WTC11 (cell line): ENCODE results near the gene NLGN1.

Experiments
- ARID4B ChIP-seq: sonication (generic); formaldehyde crosslinking; IDR thresholded peaks from 2 replicates; pipeline ENCODE4 v1.8.0; 2023; ENCODE audit warnings: missing genetic modification reagents, mild to moderate bottlenecking, borderline replicate concordance
- CBFB ChIP-seq: sonication (generic); formaldehyde crosslinking; IDR thresholded peaks from 2 replicates; pipeline ENCODE4 v1.8.1; 2022; ENCODE audit warnings: mild to moderate bottlenecking, low read depth, missing genetic modification reagents
- CTCF ChIP-seq: fragments of 200-600 bp; IDR thresholded peaks from 2 replicates; pipeline ENCODE4 v1.8.0; 2022; ENCODE audit warnings: antibody characterized with exemption
- FOXP1 ChIP-seq: sonication (generic); formaldehyde crosslinking; IDR thresholded peaks from 2 replicates; pipeline ENCODE4 v1.8.0; 2022; ENCODE audit warnings: missing genetic modification reagents, mild to moderate bottlenecking, moderate library complexity, borderline replicate concordance
- GRHL2 ChIP-seq: fragments of 250-450 bp; sonication (Bioruptor Pico); IDR thresholded peaks from 2 replicates; pipeline ENCODE4 v1.8.0; 2022; ENCODE audit warnings: mild to moderate bottlenecking, moderate library complexity; ENCODE audit not compliant: insufficient replicate concordance, severe bottlenecking
- JUN ChIP-seq: sonication (generic); formaldehyde crosslinking; IDR thresholded peaks from 2 replicates; pipeline ENCODE4 v1.8.0; 2023; ENCODE audit warnings: mild to moderate bottlenecking, missing genetic modification reagents
- MAX ChIP-seq: sonication (generic); formaldehyde crosslinking; IDR thresholded peaks from 2 replicates; pipeline ENCODE4 v1.8.0; 2022; ENCODE audit warnings: mild to moderate bottlenecking, missing genetic modification reagents
- MLX ChIP-seq: sonication (generic); formaldehyde crosslinking; IDR thresholded peaks from 2 replicates; pipeline ENCODE4 v1.8.1; 2023; ENCODE audit warnings: mild to moderate bottlenecking, missing genetic modification reagents, moderate library complexity
- NFYB ChIP-seq: sonication (generic); formaldehyde crosslinking; conservative IDR thresholded peaks from 2 replicates; pipeline ENCODE4 v1.8.0; 2022; ENCODE audit warnings: low read depth, missing genetic modification reagents
- RELA ChIP-seq: sonication (generic); formaldehyde crosslinking; IDR thresholded peaks from 2 replicates; pipeline ENCODE4 v1.8.1; 2022; ENCODE audit warnings: missing genetic modification reagents, mild to moderate bottlenecking, borderline replicate concordance
- SP1 ChIP-seq: sonication (generic); formaldehyde crosslinking; conservative IDR thresholded peaks from 2 replicates; pipeline ENCODE4 v1.8.1; 2022; ENCODE audit warnings: missing genetic modification reagents
- ZNF232 ChIP-seq: sonication (generic); formaldehyde crosslinking; IDR thresholded peaks from 2 replicates; pipeline ENCODE4 v1.8.0; 2022; ENCODE audit warnings: mild to moderate bottlenecking, missing genetic modification reagents
- ZNF512 ChIP-seq: sonication (generic); formaldehyde crosslinking; IDR thresholded peaks from 2 replicates; pipeline ENCODE4 v1.8.1; 2022; ENCODE audit warnings: missing genetic modification reagents, borderline replicate concordance

GRCh38 chr3:173916799-173917198 lies 519.3 kb downstream of the NLGN1 start:
- no peak for TF ChIP-seq ZNF232 (CRISPR knock-in tag)
- TF ChIP-seq JUN (CRISPR knock-in tag), result no peak
- TF ChIP-seq FOXP1 (CRISPR knock-in tag), result no peak
- no peak for TF ChIP-seq GRHL2 (CRISPR knock-in tag)
- no peak for TF ChIP-seq CTCF
- TF ChIP-seq MAX, result no peak
- TF ChIP-seq SP1 (CRISPR knock-in tag), result no peak
- TF ChIP-seq CBFB (CRISPR knock-in tag), result no peak
- no peak for TF ChIP-seq MLX (CRISPR knock-in tag)
- no peak for TF ChIP-seq ARID4B
- no peak for TF ChIP-seq ZNF512
- no peak for TF ChIP-seq NFYB
- TF ChIP-seq RELA (CRISPR knock-in tag), result no peak
